ENCODE results near the gene AGAP1. TPM values are rescaled to one million over a fixed set of nuclear protein-coding genes. Genes with fewer than 3 reads are reported as not detected.

The AGAP1 gene
- total and polyA plus RNA-seq, 8 donors: 5.0 to 27.6 (median 17.4) TPM

DNA sequence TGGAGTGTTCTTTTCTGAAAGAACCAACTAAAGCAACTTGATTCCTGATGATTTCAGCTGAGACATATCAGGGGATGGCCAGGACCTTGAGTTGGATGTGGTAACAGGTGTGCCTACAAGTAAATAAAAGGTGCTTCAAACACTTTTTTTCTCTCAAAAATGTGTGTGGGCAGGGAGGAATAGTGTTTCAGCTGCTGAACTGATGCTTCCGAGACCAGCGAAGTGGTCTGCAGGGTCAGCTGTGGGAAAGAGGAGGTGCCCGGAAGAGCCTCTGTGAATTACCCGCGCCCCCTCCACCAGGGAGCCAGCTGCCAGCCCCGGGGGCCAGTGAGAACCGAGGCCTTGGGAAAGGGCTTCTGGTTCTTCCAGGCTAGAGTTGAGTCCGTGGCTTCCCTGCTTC is 425.0 kb downstream of the AGAP1 start:
- H3K4me1 ChIP-seq: no peaks in the 10 kb centered on the region
- WGBS, 2 donors: 95 to 97% methylated on average over 8 of the region's 8 CpGs
- no peak overlapping the region for H3K27ac ChIP-seq
- intact Hi-C loops (cut with DNase I): no loop called here
- no peak overlapping the region for H3K4me3 ChIP-seq
- no peaks in the 10 kb centered on the region for H3K27me3 ChIP-seq
- H3K36me3 ChIP-seq: peaks cover 0 to 5% (median 0%) of the 10 kb centered on the region in 3 donors
- DNase-seq: no peak
- FAIRE-seq: no peak
- no peaks in the 10 kb centered on the region for H3K9me3 ChIP-seq
- no peak for ATAC-seq
- TF ChIP-seq, protein P1, sequence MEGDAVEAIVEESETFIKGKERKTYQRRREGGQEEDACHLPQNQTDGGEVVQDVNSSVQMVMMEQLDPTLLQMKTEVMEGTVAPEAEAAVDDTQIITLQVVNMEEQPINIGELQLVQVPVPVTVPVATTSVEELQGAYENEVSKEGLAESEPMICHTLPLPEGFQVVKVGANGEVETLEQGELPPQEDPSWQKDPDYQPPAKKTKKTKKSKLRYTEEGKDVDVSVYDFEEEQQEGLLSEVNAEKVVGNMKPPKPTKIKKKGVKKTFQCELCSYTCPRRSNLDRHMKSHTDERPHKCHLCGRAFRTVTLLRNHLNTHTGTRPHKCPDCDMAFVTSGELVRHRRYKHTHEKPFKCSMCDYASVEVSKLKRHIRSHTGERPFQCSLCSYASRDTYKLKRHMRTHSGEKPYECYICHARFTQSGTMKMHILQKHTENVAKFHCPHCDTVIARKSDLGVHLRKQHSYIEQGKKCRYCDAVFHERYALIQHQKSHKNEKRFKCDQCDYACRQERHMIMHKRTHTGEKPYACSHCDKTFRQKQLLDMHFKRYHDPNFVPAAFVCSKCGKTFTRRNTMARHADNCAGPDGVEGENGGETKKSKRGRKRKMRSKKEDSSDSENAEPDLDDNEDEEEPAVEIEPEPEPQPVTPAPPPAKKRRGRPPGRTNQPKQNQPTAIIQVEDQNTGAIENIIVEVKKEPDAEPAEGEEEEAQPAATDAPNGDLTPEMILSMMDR (IDR thresholded peaks at IDR 0.05): no peak

- Histone ChIP-seq H3K4me1 (no peaks in the 10 kb centered on the region), H3K4me3 (no peak overlapping the region), H3K27me3 (no peaks in the 10 kb centered on the region), H3K9me3 (no peaks in the 10 kb centered on the region), H3K36me3 (no peaks in the 10 kb centered on the region), H3K27ac (no peak overlapping the region)
- no peak for ATAC-seq
- FAIRE-seq: no peak
- no peak for DNase-seq
- intact Hi-C loops (cut with DNase I): no loop called here
- WGBS, 2 donors: 98% methylated on average over 7 of the region's 7 CpGs
- TF ChIP-seq, protein P1 (IDR thresholded peaks at IDR 0.05): no peak
Measured at GRCh38 chr2:235920216-235920865, 426.5 kb downstream of the AGAP1 start.

GRCh38 chr2:235921508-235922191 is 427.8 kb downstream of the AGAP1 start:
- WGBS, 2 donors: 89 to 91% methylated on average over 15 of the region's 15 CpGs
- no peak overlapping the region for H3K4me3 ChIP-seq
- TF ChIP-seq, protein P1 (IDR thresholded peaks at IDR 0.05): no peak
- intact Hi-C loops (cut with DNase I): no loop called here
- no peaks in the 10 kb centered on the region for H3K36me3 ChIP-seq
- H3K9me3 ChIP-seq: no peaks in the 10 kb centered on the region
- ATAC-seq: no peak
- no peak for DNase-seq
- no peak overlapping the region for H3K27ac ChIP-seq
- no peaks in the 10 kb centered on the region for H3K4me1 ChIP-seq
- FAIRE-seq: no peak
- H3K27me3 ChIP-seq: no peaks in the 10 kb centered on the region

- no peaks in the 10 kb centered on the region for H3K36me3 ChIP-seq
- 96 to 97% methylated on average over 10 of the region's 10 CpGs for WGBS, 2 donors
- H3K4me1 ChIP-seq: no peaks in the 10 kb centered on the region
- intact Hi-C loops (cut with DNase I): no loop called here
- TF ChIP-seq, protein P1 (IDR thresholded peaks at IDR 0.05): no peak
- H3K27me3 ChIP-seq: no peaks in the 10 kb centered on the region
- no peak overlapping the region for H3K4me3 ChIP-seq
- H3K27ac ChIP-seq: no peak overlapping the region
- ATAC-seq: no peak
- no peak for DNase-seq
- H3K9me3 ChIP-seq: no peaks in the 10 kb centered on the region
- FAIRE-seq: no peak
Measured at GRCh38 chr2:235922839-235923238, 429.0 kb downstream of the AGAP1 start.
